WTC11 (cell line): ENCODE results near the gene KLK6. TPM values are rescaled to one million over a fixed set of nuclear protein-coding genes. Genes with fewer than 3 reads are reported as not detected.

Experiments used
- ATAC-seq: fragments of 200-7000 bp; cut with Tn5 transposase; 2 replicates; pipeline ENCODE4 v1.10.0; 2021; ENCODE audit warnings: mild to moderate bottlenecking, moderate library complexity
- CTCF ChIA-PET: fragments of 300-600 bp; sonication (Branson Sonifier 250); formaldehyde crosslinking; loops from one replicate; lab custom pipeline; 2021; ENCODE audit warnings: antibody characterized with exemption; lab: Charles Lee
- POLR2A ChIA-PET: fragments of 350-600 bp; sonication (Branson Sonifier 250); formaldehyde crosslinking; loops from one replicate; lab custom pipeline; 2021; ENCODE audit warnings: antibody characterized with exemption; lab: Charles Lee
- DNase-seq: peaks from one replicate; pipeline ENCODE4 v3.0.0; 2021; ENCODE audit warnings: low spot score
- H3K27ac Mint-ChIP-seq: 2 replicates; pipeline ENCODE4 v1.8.0; 2021; ENCODE audit warnings: mixed read lengths
- H3K27me3 Mint-ChIP-seq: 2 replicates; pipeline ENCODE4 v1.8.0; 2021; ENCODE audit warnings: low read depth, mild to moderate bottlenecking, moderate library complexity, mixed read lengths
- H3K36me3 Mint-ChIP-seq: 2 replicates; pipeline ENCODE4 v1.8.0; 2021; ENCODE audit warnings: mixed read lengths
- H3K4me1 Mint-ChIP-seq: 2 replicates; pipeline ENCODE4 v1.8.0; 2022; ENCODE audit warnings: mixed read lengths
- H3K4me3 Mint-ChIP-seq: 2 replicates; pipeline ENCODE4 v1.8.0; 2021; ENCODE audit warnings: mild to moderate bottlenecking, moderate library complexity, mixed read lengths
- H3K9me3 Mint-ChIP-seq: 2 replicates; pipeline ENCODE4 v1.8.0; 2021; ENCODE audit warnings: mixed read lengths
- CREB1 ChIP-seq: sonication (generic); formaldehyde crosslinking; IDR thresholded peaks from 2 replicates; pipeline ENCODE4 v1.8.0; 2023; ENCODE audit warnings: mild to moderate bottlenecking, missing genetic modification reagents
- ETV6 ChIP-seq: sonication (generic); formaldehyde crosslinking; IDR thresholded peaks from 2 replicates; pipeline ENCODE4 v1.8.1; 2022; ENCODE audit warnings: mild to moderate bottlenecking, missing genetic modification reagents
- HMGA2 ChIP-seq: fragments of 250-450 bp; sonication (Bioruptor Pico); IDR thresholded peaks from 2 replicates; pipeline ENCODE4 v1.4.0; 2021; ENCODE audit warnings: mild to moderate bottlenecking, moderate library complexity
- IRF2 ChIP-seq: sonication (generic); formaldehyde crosslinking; IDR thresholded peaks from 2 replicates; pipeline ENCODE4 v1.8.0; 2022; ENCODE audit warnings: low read depth, missing genetic modification reagents, borderline replicate concordance
- JAZF1 ChIP-seq: fragments of 250-450 bp; sonication (Bioruptor Pico); IDR thresholded peaks from 2 replicates; pipeline ENCODE4 v1.9.0; 2021; ENCODE audit warnings: moderate library complexity, mild to moderate bottlenecking, inconsistent platforms
- MYBL2 ChIP-seq: sonication (generic); formaldehyde crosslinking; IDR thresholded peaks from 2 replicates; pipeline ENCODE4 v1.8.1; 2023; ENCODE audit warnings: mild to moderate bottlenecking, moderate library complexity, missing genetic modification reagents
- OVOL2 ChIP-seq: fragments of 250-450 bp; sonication (Bioruptor Pico); IDR thresholded peaks from 2 replicates; pipeline ENCODE4 v1.9.0; 2021; ENCODE audit warnings: mild to moderate bottlenecking, borderline replicate concordance
- TCF7 ChIP-seq: sonication (generic); formaldehyde crosslinking; IDR thresholded peaks from 2 replicates; pipeline ENCODE4 v1.8.0; 2022; ENCODE audit warnings: mild to moderate bottlenecking, low read depth, missing genetic modification reagents, moderate library complexity
- ZNF232 ChIP-seq: sonication (generic); formaldehyde crosslinking; IDR thresholded peaks from 2 replicates; pipeline ENCODE4 v1.8.0; 2022; ENCODE audit warnings: mild to moderate bottlenecking, missing genetic modification reagents
- ZNF671 ChIP-seq: fragments of 250-450 bp; sonication (Bioruptor Pico); IDR thresholded peaks from 2 replicates; pipeline ENCODE4 v1.8.0; 2021; ENCODE audit warnings: mild to moderate bottlenecking
- total RNA-seq: library from RNA; stranded (reverse); gene quantifications from 3 replicates; pipeline ENCODE4 v1.2.3, GENCODE V29; 2021
- TF ChIP-seq, protein P1 (sequence below): sonication (generic); formaldehyde crosslinking; IDR thresholded peaks from 2 replicates; pipeline ENCODE4 v1.8.1; 2023; ENCODE audit warnings: mild to moderate bottlenecking, missing genetic modification reagents, borderline replicate concordance
- TF ChIP-seq, protein P2 (sequence below): sonication (generic); formaldehyde crosslinking; IDR thresholded peaks from 2 replicates; pipeline ENCODE4 v1.8.1; 2023; ENCODE audit warnings: mild to moderate bottlenecking, moderate library complexity, missing genetic modification reagents
- TF ChIP-seq, protein P3 (sequence below): sonication (generic); formaldehyde crosslinking; IDR thresholded peaks from 2 replicates; pipeline ENCODE4 v1.8.0; 2022; ENCODE audit warnings: missing genetic modification reagents
- TF ChIP-seq, protein P4 (sequence below): fragments of 250-450 bp; sonication (Bioruptor Pico); IDR thresholded peaks from 2 replicates; pipeline ENCODE4 v1.9.0; 2021; ENCODE audit warnings: mild to moderate bottlenecking

KLK6 gene
- total RNA-seq, 1 experiment from 2014 or later, result 0.52 TPM

DNA sequence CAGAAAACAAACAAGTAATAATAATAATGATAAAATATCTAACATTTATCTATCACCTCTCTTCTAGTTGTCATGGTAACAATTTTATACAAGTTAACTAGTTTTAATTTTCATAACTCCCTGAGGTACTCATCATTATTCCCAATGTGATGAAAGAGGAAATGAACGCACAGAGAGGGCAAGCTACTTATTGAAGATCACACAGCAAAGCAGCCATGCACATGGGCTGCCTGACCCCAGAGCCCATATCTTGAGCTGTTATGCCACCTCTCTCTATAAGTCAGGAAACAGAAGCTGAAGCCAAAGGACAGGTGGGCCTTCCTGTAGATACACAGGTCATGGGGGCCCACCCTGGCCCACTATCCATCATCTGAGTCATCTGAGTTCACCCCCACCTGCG, 53.3 kb downstream of the KLK6 start (continued):
- TF ChIP-seq, protein P1, sequence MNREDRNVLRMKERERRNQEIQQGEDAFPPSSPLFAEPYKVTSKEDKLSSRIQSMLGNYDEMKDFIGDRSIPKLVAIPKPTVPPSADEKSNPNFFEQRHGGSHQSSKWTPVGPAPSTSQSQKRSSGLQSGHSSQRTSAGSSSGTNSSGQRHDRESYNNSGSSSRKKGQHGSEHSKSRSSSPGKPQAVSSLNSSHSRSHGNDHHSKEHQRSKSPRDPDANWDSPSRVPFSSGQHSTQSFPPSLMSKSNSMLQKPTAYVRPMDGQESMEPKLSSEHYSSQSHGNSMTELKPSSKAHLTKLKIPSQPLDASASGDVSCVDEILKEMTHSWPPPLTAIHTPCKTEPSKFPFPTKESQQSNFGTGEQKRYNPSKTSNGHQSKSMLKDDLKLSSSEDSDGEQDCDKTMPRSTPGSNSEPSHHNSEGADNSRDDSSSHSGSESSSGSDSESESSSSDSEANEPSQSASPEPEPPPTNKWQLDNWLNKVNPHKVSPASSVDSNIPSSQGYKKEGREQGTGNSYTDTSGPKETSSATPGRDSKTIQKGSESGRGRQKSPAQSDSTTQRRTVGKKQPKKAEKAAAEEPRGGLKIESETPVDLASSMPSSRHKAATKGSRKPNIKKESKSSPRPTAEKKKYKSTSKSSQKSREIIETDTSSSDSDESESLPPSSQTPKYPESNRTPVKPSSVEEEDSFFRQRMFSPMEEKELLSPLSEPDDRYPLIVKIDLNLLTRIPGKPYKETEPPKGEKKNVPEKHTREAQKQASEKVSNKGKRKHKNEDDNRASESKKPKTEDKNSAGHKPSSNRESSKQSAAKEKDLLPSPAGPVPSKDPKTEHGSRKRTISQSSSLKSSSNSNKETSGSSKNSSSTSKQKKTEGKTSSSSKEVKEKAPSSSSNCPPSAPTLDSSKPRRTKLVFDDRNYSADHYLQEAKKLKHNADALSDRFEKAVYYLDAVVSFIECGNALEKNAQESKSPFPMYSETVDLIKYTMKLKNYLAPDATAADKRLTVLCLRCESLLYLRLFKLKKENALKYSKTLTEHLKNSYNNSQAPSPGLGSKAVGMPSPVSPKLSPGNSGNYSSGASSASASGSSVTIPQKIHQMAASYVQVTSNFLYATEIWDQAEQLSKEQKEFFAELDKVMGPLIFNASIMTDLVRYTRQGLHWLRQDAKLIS, result no peak
- TF ChIP-seq MYBL2 (CRISPR knock-in tag) (no peak), CREB1 (CRISPR knock-in tag) (no peak), ETV6 (CRISPR knock-in tag) (no peak), OVOL2 (no peak), TCF7 (no peak)
- TF ChIP-seq, protein P2, sequence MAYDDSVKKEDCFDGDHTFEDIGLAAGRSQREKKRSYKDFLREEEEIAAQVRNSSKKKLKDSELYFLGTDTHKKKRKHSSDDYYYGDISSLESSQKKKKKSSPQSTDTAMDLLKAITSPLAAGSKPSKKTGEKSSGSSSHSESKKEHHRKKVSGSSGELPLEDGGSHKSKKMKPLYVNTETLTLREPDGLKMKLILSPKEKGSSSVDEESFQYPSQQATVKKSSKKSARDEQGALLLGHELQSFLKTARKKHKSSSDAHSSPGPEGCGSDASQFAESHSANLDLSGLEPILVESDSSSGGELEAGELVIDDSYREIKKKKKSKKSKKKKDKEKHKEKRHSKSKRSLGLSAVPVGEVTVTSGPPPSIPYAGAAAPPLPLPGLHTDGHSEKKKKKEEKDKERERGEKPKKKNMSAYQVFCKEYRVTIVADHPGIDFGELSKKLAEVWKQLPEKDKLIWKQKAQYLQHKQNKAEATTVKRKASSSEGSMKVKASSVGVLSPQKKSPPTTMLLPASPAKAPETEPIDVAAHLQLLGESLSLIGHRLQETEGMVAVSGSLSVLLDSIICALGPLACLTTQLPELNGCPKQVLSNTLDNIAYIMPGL (CRISPR knock-in tag), result no peak
- TF ChIP-seq, protein P3, sequence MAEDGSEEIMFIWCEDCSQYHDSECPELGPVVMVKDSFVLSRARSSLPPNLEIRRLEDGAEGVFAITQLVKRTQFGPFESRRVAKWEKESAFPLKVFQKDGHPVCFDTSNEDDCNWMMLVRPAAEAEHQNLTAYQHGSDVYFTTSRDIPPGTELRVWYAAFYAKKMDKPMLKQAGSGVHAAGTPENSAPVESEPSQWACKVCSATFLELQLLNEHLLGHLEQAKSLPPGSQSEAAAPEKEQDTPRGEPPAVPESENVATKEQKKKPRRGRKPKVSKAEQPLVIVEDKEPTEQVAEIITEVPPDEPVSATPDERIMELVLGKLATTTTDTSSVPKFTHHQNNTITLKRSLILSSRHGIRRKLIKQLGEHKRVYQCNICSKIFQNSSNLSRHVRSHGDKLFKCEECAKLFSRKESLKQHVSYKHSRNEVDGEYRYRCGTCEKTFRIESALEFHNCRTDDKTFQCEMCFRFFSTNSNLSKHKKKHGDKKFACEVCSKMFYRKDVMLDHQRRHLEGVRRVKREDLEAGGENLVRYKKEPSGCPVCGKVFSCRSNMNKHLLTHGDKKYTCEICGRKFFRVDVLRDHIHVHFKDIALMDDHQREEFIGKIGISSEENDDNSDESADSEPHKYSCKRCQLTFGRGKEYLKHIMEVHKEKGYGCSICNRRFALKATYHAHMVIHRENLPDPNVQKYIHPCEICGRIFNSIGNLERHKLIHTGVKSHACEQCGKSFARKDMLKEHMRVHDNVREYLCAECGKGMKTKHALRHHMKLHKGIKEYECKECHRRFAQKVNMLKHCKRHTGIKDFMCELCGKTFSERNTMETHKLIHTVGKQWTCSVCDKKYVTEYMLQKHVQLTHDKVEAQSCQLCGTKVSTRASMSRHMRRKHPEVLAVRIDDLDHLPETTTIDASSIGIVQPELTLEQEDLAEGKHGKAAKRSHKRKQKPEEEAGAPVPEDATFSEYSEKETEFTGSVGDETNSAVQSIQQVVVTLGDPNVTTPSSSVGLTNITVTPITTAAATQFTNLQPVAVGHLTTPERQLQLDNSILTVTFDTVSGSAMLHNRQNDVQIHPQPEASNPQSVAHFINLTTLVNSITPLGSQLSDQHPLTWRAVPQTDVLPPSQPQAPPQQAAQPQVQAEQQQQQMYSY, result no peak

DNA sequence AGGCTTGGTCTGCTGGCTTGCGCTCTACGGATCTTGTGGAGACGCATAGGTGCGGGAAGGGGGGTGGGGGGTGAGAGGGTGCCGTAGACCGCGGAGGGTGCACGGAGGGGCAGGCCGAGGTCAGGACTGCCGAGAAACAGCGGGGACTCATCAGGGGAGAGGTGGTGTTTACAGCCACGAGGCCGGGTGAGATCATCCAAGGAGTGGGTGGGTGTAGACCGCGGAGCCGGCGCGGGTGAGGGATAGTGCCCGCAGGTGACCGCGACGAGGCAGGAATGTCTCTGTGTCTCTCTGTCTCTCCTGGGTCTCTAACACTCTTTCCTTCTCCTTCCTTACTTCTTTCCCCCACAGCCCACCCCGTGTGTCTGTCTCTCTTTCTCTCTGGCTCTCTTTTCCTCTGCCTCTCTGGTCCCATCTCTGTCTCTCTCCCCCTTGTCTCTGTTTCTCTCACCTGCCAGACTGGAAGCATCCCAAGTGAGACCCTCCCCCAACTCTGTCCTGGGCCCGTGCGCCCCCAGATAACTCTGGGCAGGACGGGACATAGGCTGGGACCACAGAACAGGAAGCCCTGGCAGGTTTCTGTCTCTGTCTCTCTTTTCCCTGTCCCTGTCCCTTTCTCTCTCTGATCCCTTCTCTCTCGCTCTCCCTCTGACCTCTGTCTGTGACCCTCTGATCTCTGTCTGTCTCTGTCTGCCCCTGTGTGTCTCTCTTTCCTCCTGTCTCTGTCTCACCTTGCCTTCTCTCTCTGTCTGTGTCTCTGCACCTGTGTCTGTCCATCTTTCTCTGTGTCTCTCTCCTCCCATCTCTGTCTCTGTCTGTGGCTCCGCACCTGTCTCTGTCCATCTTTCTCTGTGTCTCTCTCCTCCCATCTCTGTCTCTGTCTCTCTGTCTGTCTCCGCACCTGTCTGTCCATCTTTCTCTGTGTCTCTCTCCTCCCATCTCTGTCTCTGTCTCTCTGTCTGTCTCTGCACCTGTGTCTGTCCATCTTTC, 56.4 kb downstream of the KLK6 start:
- POLR2A ChIA-PET, result no interaction called here
- peaks cover 20% of the 10 kb centered on the region for H3K4me1 Mint-ChIP-seq
- no peaks in the 10 kb centered on the region for H3K36me3 Mint-ChIP-seq
- DNase-seq, result no peak
- H3K4me3 Mint-ChIP-seq, result no peak overlapping the region
- TF ChIP-seq ZNF232 (CRISPR knock-in tag) (no peak), JAZF1 (no peak), HMGA2 (CRISPR knock-in tag) (no peak), ZNF671 (CRISPR knock-in tag) (no peak), IRF2 (no peak)
- TF ChIP-seq, protein P4, sequence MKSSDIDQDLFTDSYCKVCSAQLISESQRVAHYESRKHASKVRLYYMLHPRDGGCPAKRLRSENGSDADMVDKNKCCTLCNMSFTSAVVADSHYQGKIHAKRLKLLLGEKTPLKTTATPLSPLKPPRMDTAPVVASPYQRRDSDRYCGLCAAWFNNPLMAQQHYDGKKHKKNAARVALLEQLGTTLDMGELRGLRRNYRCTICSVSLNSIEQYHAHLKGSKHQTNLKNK (CRISPR knock-in tag), result no peak
- TF ChIP-seq, all 79 proteins: peak for 0
- CTCF ChIA-PET, result interaction anchor here (1.0 to 2.3 kb wide), 3 partner anchors 9 to 108 kb away, joined by 3 to 18 read pairs (median 6); no protein-coding TSS in a partner anchor
- ATAC-seq, result no peak
- no peak overlapping the region for H3K27ac Mint-ChIP-seq
- peaks cover 19% of the 10 kb centered on the region for H3K27me3 Mint-ChIP-seq
- no peaks in the 10 kb centered on the region for H3K9me3 Mint-ChIP-seq
